Measurements from ENCODE around the gene JAG1. TPM values are rescaled to one million over a fixed set of nuclear protein-coding genes. Genes with fewer than 3 reads are reported as not detected.

Gene JAG1
- total and polyA plus RNA-seq, 2 donors from 2014 or later = 18.0 to 132 TPM

DNA sequence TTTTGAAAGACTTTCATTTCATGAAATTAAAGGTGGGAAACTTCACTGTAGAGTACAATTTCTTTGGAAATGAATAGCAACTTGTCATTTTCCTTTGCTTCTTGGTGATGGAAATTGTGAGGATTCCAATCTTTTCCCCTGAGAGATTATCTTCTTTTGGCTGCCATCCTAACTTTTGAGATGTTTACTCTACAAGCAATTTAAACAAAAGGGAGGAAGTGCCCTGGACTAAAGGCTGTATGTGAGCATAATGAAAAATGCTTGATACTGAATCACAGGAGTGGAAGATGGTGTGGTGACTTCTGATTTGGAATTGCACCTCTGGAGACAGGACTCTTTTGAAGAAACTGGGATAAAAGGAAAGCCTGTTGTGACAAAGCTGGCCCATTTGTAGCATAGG lies 43.1 kb upstream of the JAG1 start:
- Histone ChIP-seq H3K27me3 (ENCODE audit: control insufficient read depth, insufficient read depth, low read length) (no peaks in the 10 kb centered on the region), H3K9me3 (ENCODE audit: control insufficient read depth in 2 of 3, insufficient read depth in 1 of 3, low read length in 3 of 3) (no peaks in the 10 kb centered on the region), H3K4me3 (ENCODE audit: low read length in 3 of 3) (no peak overlapping the region), H3K36me3 (ENCODE audit: control insufficient read depth in 2 of 3, insufficient read depth in 3 of 3, low read length in 3 of 3) (no peaks in the 10 kb centered on the region), H3K4me1 (ENCODE audit: control insufficient read depth in 2 of 3, insufficient read depth in 2 of 3, low read depth in 1 of 3, low read length in 3 of 3) (peaks cover 0 to 6% (median 3%) of the 10 kb centered on the region in 3 donors), H3K27ac (ENCODE audit: low read depth in 2 of 2, low read length in 2 of 2) (no peak overlapping the region), H3K9ac (ENCODE audit: low read length in 3 of 3) (no peak overlapping the region)
- intact Hi-C loops (cut with DNase I) = no loop called here
- FAIRE-seq (no peak), DNase-seq (peak in 1 of 5 donors; percentile 18)
- TF ChIP-seq, protein P1, sequence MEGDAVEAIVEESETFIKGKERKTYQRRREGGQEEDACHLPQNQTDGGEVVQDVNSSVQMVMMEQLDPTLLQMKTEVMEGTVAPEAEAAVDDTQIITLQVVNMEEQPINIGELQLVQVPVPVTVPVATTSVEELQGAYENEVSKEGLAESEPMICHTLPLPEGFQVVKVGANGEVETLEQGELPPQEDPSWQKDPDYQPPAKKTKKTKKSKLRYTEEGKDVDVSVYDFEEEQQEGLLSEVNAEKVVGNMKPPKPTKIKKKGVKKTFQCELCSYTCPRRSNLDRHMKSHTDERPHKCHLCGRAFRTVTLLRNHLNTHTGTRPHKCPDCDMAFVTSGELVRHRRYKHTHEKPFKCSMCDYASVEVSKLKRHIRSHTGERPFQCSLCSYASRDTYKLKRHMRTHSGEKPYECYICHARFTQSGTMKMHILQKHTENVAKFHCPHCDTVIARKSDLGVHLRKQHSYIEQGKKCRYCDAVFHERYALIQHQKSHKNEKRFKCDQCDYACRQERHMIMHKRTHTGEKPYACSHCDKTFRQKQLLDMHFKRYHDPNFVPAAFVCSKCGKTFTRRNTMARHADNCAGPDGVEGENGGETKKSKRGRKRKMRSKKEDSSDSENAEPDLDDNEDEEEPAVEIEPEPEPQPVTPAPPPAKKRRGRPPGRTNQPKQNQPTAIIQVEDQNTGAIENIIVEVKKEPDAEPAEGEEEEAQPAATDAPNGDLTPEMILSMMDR (IDR thresholded peaks at IDR 0.05; ENCODE audit: borderline replicate concordance, extremely low read depth, insufficient read depth) = no peak

DNA sequence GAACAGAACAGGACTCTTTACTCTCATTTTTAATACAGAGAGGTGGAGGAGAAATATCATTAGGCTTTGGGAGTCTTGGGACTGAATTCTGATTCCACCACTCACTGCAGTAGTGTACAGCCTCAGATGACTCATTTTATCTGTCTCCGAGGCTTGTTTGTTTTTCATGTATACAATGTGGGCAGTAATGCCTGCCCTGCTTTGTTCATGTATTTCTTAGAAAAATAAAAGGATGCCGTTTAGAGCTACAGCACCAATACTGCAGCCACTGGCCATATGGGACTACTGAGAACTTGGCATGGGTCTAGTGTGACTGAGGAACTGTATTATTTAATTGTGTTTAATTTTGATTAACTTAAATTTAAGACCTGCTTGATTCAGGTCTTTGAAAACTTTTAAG lies 41.2 kb upstream of the JAG1 start:
- Histone ChIP-seq H3K27me3 (ENCODE audit: control insufficient read depth, insufficient read depth, low read length) (no peaks in the 10 kb centered on the region), H3K9me3 (ENCODE audit: control insufficient read depth in 2 of 3, insufficient read depth in 1 of 3, low read length in 3 of 3) (no peaks in the 10 kb centered on the region), H3K36me3 (ENCODE audit: control insufficient read depth in 2 of 3, insufficient read depth in 3 of 3, low read length in 3 of 3) (peaks cover 0 to 2% (median 0%) of the 10 kb centered on the region in 3 donors), H3K4me1 (ENCODE audit: control insufficient read depth in 2 of 3, insufficient read depth in 2 of 3, low read depth in 1 of 3, low read length in 3 of 3) (peaks cover 3 to 12% (median 9%) of the 10 kb centered on the region in 3 donors), H3K27ac (ENCODE audit: low read depth in 2 of 2, low read length in 2 of 2) (no peak overlapping the region), H3K9ac (ENCODE audit: low read length in 3 of 3) (no peak overlapping the region), H3K4me3 (ENCODE audit: low read length in 3 of 3) (no peak overlapping the region)
- FAIRE-seq (no peak), DNase-seq (no peak)
- TF ChIP-seq, protein P1 (IDR thresholded peaks at IDR 0.05; ENCODE audit: borderline replicate concordance, extremely low read depth, insufficient read depth) = no peak
- intact Hi-C loops (cut with DNase I) = no loop called here

DNA sequence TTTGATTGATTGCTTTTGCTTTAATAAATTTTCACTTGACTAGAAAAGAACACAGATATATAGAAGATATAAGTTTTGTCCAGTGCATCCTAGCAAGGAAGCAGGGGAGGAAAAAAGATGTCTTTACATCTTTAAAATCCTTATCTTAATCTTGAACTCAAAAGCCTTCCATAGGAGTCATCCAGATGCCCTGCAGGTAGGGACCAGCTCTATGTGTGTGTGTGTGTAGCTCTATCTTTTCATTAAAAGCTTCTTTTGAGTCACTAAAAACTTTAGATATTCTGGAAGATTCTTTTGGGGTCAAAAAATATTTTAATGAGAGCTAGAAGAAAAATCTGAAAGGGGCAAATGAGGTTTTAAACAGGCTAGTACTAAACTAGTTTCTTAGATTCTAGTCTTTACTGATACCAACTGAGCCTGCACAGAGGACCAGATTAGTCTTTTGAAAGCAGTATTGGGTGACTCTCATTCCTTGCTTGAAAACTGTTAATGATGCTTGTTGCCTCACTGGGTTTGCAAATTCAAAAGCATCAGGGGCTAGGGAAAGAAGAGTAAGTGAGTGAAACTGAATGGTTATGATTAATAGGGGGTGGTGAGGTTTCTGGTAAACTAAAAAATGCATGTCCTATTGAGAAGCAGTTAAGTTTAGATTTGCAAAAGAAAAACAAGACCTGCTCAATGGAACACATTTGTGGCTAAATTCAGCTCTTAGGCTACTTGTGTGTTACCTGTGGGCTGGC lies 40.6 kb upstream of the JAG1 start:
- TF ChIP-seq, protein P1 (IDR thresholded peaks at IDR 0.05; ENCODE audit: borderline replicate concordance, extremely low read depth, insufficient read depth) = no peak
- Histone ChIP-seq H3K4me3 (ENCODE audit: low read length in 3 of 3) (no peak overlapping the region), H3K27ac (ENCODE audit: low read depth in 2 of 2, low read length in 2 of 2) (no peak overlapping the region), H3K9ac (ENCODE audit: low read length in 3 of 3) (no peak overlapping the region), H3K36me3 (ENCODE audit: control insufficient read depth in 2 of 3, insufficient read depth in 3 of 3, low read length in 3 of 3) (peaks cover 0 to 2% (median 0%) of the 10 kb centered on the region in 3 donors), H3K4me1 (ENCODE audit: control insufficient read depth in 2 of 3, insufficient read depth in 2 of 3, low read depth in 1 of 3, low read length in 3 of 3) (peaks cover 3 to 13% (median 9%) of the 10 kb centered on the region in 3 donors), H3K27me3 (ENCODE audit: control insufficient read depth, insufficient read depth, low read length) (no peaks in the 10 kb centered on the region), H3K9me3 (ENCODE audit: control insufficient read depth in 2 of 3, insufficient read depth in 1 of 3, low read length in 3 of 3) (no peaks in the 10 kb centered on the region)
- FAIRE-seq (no peak), DNase-seq (no peak)
- intact Hi-C loops (cut with DNase I) = no loop called here
